ENCODE data around the gene ADAMTS9.

ADAMTS9 gene

DNA sequence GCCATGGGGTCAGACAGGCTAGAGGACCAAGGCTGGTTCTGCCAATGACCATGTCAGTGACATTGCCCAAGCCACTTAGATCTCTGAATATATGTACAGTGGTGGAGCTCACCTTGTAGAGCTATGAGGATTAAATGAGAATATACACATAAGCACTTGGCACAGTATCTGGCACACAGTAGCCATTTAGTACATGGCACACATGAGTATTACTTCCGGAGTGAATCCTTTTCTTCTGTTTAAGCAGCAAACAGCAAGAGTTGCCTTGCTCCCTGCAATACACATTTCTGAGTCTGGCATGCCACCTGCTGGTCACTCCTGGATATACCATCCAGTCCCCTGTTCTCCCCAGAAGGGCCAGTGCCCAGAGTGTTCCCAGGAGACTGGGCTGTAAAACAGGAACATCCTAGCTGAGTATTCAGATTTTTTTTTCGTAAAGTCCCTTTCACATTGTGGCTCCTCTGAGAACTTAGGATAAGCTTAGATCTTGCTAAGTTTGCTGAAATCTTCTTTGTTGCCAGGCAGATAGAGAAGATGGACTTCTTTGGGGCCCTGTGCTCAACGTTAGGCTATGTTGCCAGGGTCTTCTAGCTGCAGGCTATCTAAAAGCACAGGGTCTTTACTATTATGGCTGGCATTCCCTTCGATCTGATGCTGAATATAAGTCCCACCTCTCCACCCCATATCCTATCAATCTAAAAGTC, 203.4 kb downstream of the ADAMTS9 start:
- Histone ChIP-seq H3K4me1 (ENCODE audit: low read length) (peaks cover 8% of the 10 kb centered on the region), H3K79me2 (ENCODE audit: low read length) (no peaks in the 10 kb centered on the region), H3K4me2 (ENCODE audit: low read length) (peak overlapping the region; percentile 6; the same call in 1 of the 2 replicates), H3K4me3 (ENCODE audit: low read length) (no peak overlapping the region), H3K9ac (ENCODE audit: low read length) (no peak overlapping the region), H3K27me3 (ENCODE audit: low read depth, low read length) (no peaks in the 10 kb centered on the region), H2AFZ (ENCODE audit: low read depth, low read length) (peak overlapping the region; percentile 72), H3K36me3 (replicated peaks; ENCODE audit: low read depth, low read length) (no peaks in the 10 kb centered on the region), H3K27ac (ENCODE audit: low read length) (no peak overlapping the region), H4K20me1 (ENCODE audit: insufficient read depth, low read length) (no peaks in the 10 kb centered on the region), H3K9me3 (ENCODE audit: insufficient read depth, low read length) (no peaks in the 10 kb centered on the region)
- TF ChIP-seq EZH2phosphoT487 (IDR thresholded peaks at IDR 0.05; ENCODE audit: low read depth) (no peak), CTCF (IDR thresholded peaks at IDR 0.05; ENCODE audit: low read depth, low read length) (peak; percentile 97)

DNA sequence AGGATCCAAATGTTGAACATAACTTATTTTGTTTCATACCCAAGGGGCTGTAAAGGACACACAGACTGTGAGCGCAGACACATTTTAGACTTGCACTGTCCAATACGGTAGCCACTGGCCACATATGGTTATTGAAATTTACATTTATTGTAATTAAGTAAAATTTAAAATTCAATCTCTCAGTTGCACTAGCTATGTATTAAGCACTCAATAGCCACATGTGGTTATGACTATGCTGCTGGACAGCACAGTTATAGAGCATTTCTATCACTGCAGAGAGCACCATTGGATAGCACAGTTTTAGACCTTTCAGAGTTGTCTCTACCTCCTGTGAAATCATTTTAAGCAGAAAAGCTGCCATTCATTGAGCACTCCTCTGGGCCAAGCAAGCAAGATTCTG, 204.3 kb downstream of the ADAMTS9 start:
- H3K27ac ChIP-seq (ENCODE audit: low read length), result no peak overlapping the region
- H3K27me3 ChIP-seq (ENCODE audit: low read depth, low read length), result no peaks in the 10 kb centered on the region
- no peak overlapping the region for H3K4me3 ChIP-seq (ENCODE audit: low read length)
- no peaks in the 10 kb centered on the region for H3K9me3 ChIP-seq (ENCODE audit: insufficient read depth, low read length)
- TF ChIP-seq EZH2phosphoT487 (IDR thresholded peaks at IDR 0.05; ENCODE audit: low read depth) (no peak), CTCF (IDR thresholded peaks at IDR 0.05; ENCODE audit: low read depth, low read length) (no peak)
- H2AFZ ChIP-seq (ENCODE audit: low read depth, low read length), result 0 out of 2 replicates have a peak overlapping the region, but pooled peaks have one; percentile 56
- H3K4me1 ChIP-seq (ENCODE audit: low read length), result peaks cover 8% of the 10 kb centered on the region
- H4K20me1 ChIP-seq (ENCODE audit: insufficient read depth, low read length), result no peaks in the 10 kb centered on the region
- H3K36me3 ChIP-seq (replicated peaks; ENCODE audit: low read depth, low read length), result no peaks in the 10 kb centered on the region
- no peaks in the 10 kb centered on the region for H3K79me2 ChIP-seq (ENCODE audit: low read length)
- no peak overlapping the region for H3K4me2 ChIP-seq (ENCODE audit: low read length)
- H3K9ac ChIP-seq (ENCODE audit: low read length), result no peak overlapping the region

DNA sequence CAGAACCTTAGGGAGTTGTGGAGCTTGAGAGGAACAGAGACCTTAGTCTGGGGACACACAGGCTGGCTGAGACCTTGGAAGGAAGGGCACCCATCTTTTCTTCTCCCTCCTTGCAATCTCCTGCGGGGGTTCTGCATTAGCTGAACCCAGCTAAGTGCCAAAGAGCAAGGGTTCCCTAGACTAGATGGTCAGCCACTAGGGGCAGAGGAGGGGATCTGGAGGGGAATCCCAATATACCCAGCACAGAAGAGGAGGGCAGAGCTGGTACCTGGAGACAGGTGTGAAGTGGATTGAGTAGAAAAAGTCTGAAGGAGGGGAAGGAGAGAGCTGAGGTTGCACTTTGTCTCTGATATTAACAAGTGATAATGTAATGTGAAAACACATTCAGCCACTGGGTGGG, 212.8 kb downstream of the ADAMTS9 start:
- Histone ChIP-seq H3K4me3 (ENCODE audit: low read length) (no peak overlapping the region), H3K4me1 (ENCODE audit: low read length) (peaks cover 17% of the 10 kb centered on the region), H4K20me1 (ENCODE audit: insufficient read depth, low read length) (no peaks in the 10 kb centered on the region), H3K27ac (ENCODE audit: low read length) (no peak overlapping the region), H3K4me2 (ENCODE audit: low read length) (peak overlapping the region; percentile 24), H3K9ac (ENCODE audit: low read length) (no peak overlapping the region), H2AFZ (ENCODE audit: low read depth, low read length) (no peak overlapping the region), H3K36me3 (replicated peaks; ENCODE audit: low read depth, low read length) (no peaks in the 10 kb centered on the region), H3K9me3 (ENCODE audit: insufficient read depth, low read length) (no peaks in the 10 kb centered on the region), H3K79me2 (ENCODE audit: low read length) (no peaks in the 10 kb centered on the region), H3K27me3 (ENCODE audit: low read depth, low read length) (no peaks in the 10 kb centered on the region)
- TF ChIP-seq CTCF (IDR thresholded peaks at IDR 0.05; ENCODE audit: low read depth, low read length) (peak; percentile 39), EZH2phosphoT487 (IDR thresholded peaks at IDR 0.05; ENCODE audit: low read depth) (no peak)

- Histone ChIP-seq H3K9me3 (ENCODE audit: insufficient read depth, low read length) (no peaks in the 10 kb centered on the region), H2AFZ (ENCODE audit: low read depth, low read length) (no peak overlapping the region), H4K20me1 (ENCODE audit: insufficient read depth, low read length) (no peaks in the 10 kb centered on the region), H3K27me3 (ENCODE audit: low read depth, low read length) (no peaks in the 10 kb centered on the region), H3K27ac (ENCODE audit: low read length) (no peak overlapping the region), H3K4me1 (ENCODE audit: low read length) (peaks cover 17% of the 10 kb centered on the region), H3K79me2 (ENCODE audit: low read length) (no peaks in the 10 kb centered on the region), H3K4me2 (ENCODE audit: low read length) (no peak overlapping the region), H3K36me3 (replicated peaks; ENCODE audit: low read depth, low read length) (no peaks in the 10 kb centered on the region), H3K9ac (ENCODE audit: low read length) (no peak overlapping the region), H3K4me3 (ENCODE audit: low read length) (no peak overlapping the region)
- no peak for TF ChIP-seq EZH2phosphoT487 (IDR thresholded peaks at IDR 0.05; ENCODE audit: low read depth)
- TF ChIP-seq CTCF (IDR thresholded peaks at IDR 0.05; ENCODE audit: low read depth, low read length), result no peak
These were observed 214.3 kb downstream of the ADAMTS9 start for GRCh38 chr3:64473466-64473865.

Data from OCI-LY3 (cell line).